GM19328 (cell line): ENCODE measurements around the gene TRABD2A.
A peak's percentile ranks its signal among the peaks of the same experiment; 100 is the strongest.
"Not testable (repeated sequence)": the region's sequence is repeated elsewhere in the genome, so short reads cannot be mapped to it uniquely, and the experiment has no call there.

Experiments used
- ATAC-seq: cut with Tn5 transposase; IDR thresholded peaks from one replicate; pipeline ENCODE4 v1.9.1; 2021; ENCODE audit warnings: mild to moderate bottlenecking, moderate library complexity; ENCODE audit not compliant: unreplicated experiment

TRABD2A gene, protein sequence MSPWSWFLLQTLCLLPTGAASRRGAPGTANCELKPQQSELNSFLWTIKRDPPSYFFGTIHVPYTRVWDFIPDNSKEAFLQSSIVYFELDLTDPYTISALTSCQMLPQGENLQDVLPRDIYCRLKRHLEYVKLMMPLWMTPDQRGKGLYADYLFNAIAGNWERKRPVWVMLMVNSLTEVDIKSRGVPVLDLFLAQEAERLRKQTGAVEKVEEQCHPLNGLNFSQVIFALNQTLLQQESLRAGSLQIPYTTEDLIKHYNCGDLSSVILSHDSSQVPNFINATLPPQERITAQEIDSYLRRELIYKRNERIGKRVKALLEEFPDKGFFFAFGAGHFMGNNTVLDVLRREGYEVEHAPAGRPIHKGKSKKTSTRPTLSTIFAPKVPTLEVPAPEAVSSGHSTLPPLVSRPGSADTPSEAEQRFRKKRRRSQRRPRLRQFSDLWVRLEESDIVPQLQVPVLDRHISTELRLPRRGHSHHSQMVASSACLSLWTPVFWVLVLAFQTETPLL

GRCh38 chr2:84880645-84881521 is at the start of gene TRABD2A:
TRABD2A (minus strand) TSS chr2:84881084; CDS start chr2:84881039, 45 bp downstream.
- ATAC-seq: no peak

- no peak for ATAC-seq
These were observed 46.4 kb upstream of the TRABD2A start for GRCh38 chr2:84927275-84927627.

DNA sequence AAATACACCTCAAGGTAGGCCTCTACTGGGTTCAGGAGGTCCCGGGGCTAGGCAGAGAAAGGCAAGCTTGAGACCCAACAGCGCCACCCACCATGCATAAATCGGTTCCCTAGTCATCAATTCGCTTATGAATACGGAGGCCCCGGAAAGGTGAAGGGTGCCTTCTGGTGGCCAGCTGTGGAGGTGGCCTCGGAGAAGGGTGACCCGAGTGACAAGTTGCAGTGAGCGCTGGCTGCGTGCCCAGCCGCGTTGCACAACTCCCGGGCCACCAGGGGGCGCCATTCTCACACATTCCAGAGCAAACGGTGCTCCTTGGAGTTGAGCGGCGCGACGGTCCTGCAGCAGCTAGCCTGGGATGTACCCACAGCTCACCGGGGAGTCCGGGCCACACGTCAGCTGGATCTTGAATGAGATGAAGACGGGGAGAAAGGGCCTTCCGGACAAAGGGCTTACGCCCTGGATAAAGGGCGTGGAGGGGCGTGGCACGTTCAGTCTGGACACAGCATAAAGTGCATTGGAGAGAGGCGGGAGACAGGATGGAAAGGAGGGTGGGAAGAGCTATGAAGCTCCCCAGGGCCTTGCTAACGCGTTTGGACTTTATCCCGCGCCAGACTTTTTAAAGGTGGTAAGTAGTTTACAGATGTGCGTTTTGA is 45.0 kb upstream of the TRABD2A start:
- ATAC-seq: peak; percentile 80

GRCh38 chr2:84925336-84925723 is 44.4 kb upstream of the TRABD2A start:
- no peak for ATAC-seq

DNA sequence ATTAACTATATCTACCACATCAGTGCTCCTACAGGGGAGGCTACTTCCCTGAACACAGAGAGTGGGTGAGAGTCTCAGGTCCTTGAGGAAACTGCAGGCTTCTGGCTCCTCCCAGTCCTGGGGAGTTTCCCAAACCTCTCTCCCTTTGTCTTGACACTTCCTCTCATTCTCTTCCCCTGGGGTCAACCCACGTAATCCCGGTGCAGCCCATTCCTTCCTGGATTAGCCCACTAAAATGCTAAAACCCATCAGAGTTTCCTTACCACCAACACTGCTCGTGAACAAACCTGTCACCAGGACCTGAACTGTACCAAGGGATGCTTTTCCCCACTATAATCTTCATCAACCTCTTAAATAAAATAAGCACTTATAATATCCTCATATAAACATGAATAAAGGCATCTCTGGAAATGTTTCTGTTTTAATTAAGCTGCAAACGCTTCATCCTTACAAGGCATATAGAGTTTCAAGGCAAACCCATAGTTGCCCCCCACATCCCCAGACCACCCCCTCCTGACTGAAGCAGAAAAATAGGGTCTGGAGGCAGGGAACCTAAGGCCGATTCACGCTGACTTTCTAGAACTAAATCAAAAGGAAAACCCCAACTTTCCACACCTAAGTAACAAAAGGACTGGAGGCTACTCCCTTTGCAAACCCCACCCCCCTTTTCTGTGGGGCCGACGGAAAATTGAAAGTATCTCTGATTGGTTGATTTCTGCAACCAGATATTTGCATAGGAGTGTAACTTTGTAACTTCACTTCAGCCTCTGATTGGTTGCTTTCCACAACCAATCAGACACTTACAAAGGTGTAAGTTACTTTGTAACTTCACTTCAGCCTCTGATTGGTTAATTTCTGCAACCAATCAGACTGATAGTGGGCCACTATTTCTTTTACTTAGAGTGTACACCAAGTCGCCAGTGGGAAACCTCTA is 43.6 kb upstream of the TRABD2A start:
- no peak for ATAC-seq

- ATAC-seq: no peak
These were observed 42.1 kb upstream of the TRABD2A start for GRCh38 chr2:84923009-84923408.

GRCh38 chr2:84919885-84920580 is 39.1 kb upstream of the TRABD2A start:
- peak; percentile 42 for ATAC-seq

GRCh38 chr2:84918430-84918829 is 37.5 kb upstream of the TRABD2A start:
- ATAC-seq: no peak

GRCh38 chr2:84917821-84918220 is 36.9 kb upstream of the TRABD2A start:
- not testable (repeated sequence) for ATAC-seq

DNA sequence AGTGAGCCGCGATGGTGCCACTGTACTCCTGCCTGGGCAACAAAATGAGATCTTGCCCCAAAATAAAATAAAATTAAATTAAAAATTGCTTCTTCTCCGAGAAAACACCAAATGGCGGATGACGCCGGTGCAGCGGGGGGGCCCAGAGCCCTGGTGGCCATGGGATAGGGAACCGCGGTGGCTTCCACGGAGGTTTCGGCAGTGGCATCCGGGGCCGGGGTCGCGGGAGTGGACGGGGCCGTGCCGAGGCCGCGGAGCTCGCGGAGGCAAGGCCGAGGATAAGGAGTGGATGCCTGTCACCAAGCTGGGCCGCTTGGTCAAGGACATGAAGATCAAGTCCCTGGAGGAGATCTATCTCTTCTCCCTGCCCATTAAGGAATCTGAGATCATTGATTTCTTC is 34.8 kb upstream of the TRABD2A start:
- not testable (repeated sequence) for ATAC-seq

DNA sequence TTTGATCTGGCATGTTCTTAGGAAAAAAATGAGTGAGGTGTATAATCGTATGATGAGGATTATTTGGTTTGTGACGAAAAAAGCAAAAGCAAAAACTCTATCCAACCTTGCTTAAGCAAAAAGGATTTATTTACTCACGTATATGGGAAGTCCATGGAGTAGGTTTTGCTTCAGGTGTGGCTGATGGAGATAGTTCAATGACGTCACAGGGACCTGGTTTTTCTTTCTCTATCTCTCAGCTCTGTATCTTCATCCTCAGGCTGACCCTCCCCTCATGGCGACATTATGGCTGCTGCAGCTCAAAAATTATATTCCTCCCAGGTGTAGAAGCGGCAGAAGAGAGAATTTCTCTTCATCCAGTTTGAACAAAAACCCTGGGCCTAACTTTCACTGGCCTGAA is 33.5 kb upstream of the TRABD2A start:
- no peak for ATAC-seq

GRCh38 chr2:84912984-84913383 is 32.1 kb upstream of the TRABD2A start:
- no peak for ATAC-seq

- ATAC-seq: no peak
These were observed 30.3 kb upstream of the TRABD2A start for GRCh38 chr2:84911135-84911678.

- no peak for ATAC-seq
These were observed 28.2 kb upstream of the TRABD2A start for GRCh38 chr2:84908948-84909713.

GRCh38 chr2:84906900-84907714 is 26.2 kb upstream of the TRABD2A start:
- peak; percentile 36 for ATAC-seq

- ATAC-seq: peak; percentile 14
These were observed 25.4 kb upstream of the TRABD2A start for GRCh38 chr2:84906108-84906899.
